H1 (cell line): ENCODE measurements around the gene SCN8A. TPM values are rescaled to one million over a fixed set of nuclear protein-coding genes. Genes with fewer than 3 reads are reported as not detected.

Experiments used
- CTCF ChIA-PET: fragments of 300-600 bp; sonication (Branson Sonifier 250); formaldehyde crosslinking; loops from one replicate; lab custom pipeline; 2021; ENCODE audit not compliant: partially characterized antibody; lab: Charles Lee
- POLR2A ChIA-PET: fragments of 300-600 bp; sonication (Branson Sonifier 250); formaldehyde crosslinking; loops from one replicate; lab custom pipeline; 2021; ENCODE audit warnings: inconsistent platforms; ENCODE audit not compliant: partially characterized antibody; lab: Charles Lee
- DNase-seq, 2 experiments: peaks; one replicate each; pipeline versions ENCODE4 v3.0.0 to v3.0.0-alpha.2; 2010 to 2022; ENCODE audit warnings: low spot score in 2 of 2, low read depth in 1 of 2, mixed read lengths in 1 of 2
- FAIRE-seq: peaks from 2 replicates; lab custom pipeline; 2011; peaks lifted over from hg19 to GRCh38; lab: Jason Lieb, UNC
- H2AFZ ChIP-seq: 2 replicates; pipeline ENCODE4 v1.8.1; 2012; ENCODE audit warnings: low read length, inconsistent platforms
- H2AK5ac ChIP-seq: 2 replicates; pipeline ENCODE4 v1.6.1; 2013; ENCODE audit warnings: low read depth, low read length
- H2BK120ac ChIP-seq: replicated peaks from 2 replicates; pipeline ENCODE3; 2013; ENCODE audit warnings: low read depth, low read length, inconsistent platforms
- H2BK12ac ChIP-seq: 2 replicates; pipeline ENCODE4 v1.6.1; 2013; ENCODE audit warnings: low read depth, low read length
- H2BK15ac ChIP-seq: 2 replicates; pipeline ENCODE4 v1.6.1; 2013; ENCODE audit warnings: low read length
- H2BK20ac ChIP-seq: 2 replicates; pipeline ENCODE4 v1.6.1; 2013; ENCODE audit warnings: low read length
- H2BK5ac ChIP-seq: 2 replicates; pipeline ENCODE4 v1.6.1; 2013; ENCODE audit warnings: low read depth, low read length
- H3K14ac ChIP-seq: 2 replicates; pipeline ENCODE4 v1.6.1; 2013; ENCODE audit warnings: inconsistent platforms; ENCODE audit not compliant: insufficient read length
- H3K18ac ChIP-seq: 2 replicates; pipeline ENCODE4 v1.6.1; 2013; ENCODE audit warnings: low read length; ENCODE audit errors: extremely low read depth
- H3K23ac ChIP-seq: 2 replicates; pipeline ENCODE4 v1.6.1; 2013; ENCODE audit warnings: inconsistent platforms; ENCODE audit not compliant: insufficient read length
- H3K23me2 ChIP-seq: 2 replicates; pipeline ENCODE4 v1.6.1; 2013; ENCODE audit warnings: low read depth, low read length
- H3K27ac ChIP-seq: 2 replicates; pipeline ENCODE4 v1.6.1; 2011; ENCODE audit warnings: low read depth, low read length, inconsistent platforms
- H3K27me3 ChIP-seq, 4 experiments: replicated peaks in 1 of 4; 1 replicate in 1 of 4; 2 replicates in 3 of 4; pipeline versions ENCODE4 v1.6.1 to v1.8.1; 2011 to 2013; ENCODE audit warnings: low read length in 3 of 4, mild to moderate bottlenecking in 3 of 4, inconsistent platforms in 2 of 4, mixed read lengths in 2 of 4, moderate library complexity in 1 of 4; ENCODE audit not compliant: control insufficient read depth in 3 of 4, insufficient read depth in 3 of 4; ENCODE audit errors: extremely low read depth in 1 of 4
- H3K36me3 ChIP-seq, 4 experiments: 2 replicates each; pipeline versions ENCODE4 v1.6.1 to v1.8.1; 2011 to 2013; ENCODE audit warnings: mild to moderate bottlenecking in 4 of 4, low read length in 3 of 4, moderate library complexity in 2 of 4, control low read depth in 1 of 4, inconsistent platforms in 1 of 4; ENCODE audit not compliant: insufficient read depth in 4 of 4, control insufficient read depth in 2 of 4
- H3K4ac ChIP-seq: replicated peaks from 2 replicates; pipeline ENCODE3; 2013; ENCODE audit warnings: low read length, low read depth, mixed read lengths, inconsistent platforms; ENCODE audit not compliant: insufficient read length
- H3K4me1 ChIP-seq, 4 experiments: replicated peaks in 1 of 4; 1 replicate in 1 of 4; 2 replicates in 3 of 4; pipeline versions ENCODE4 v1.6.1 to v1.8.1; 2011 to 2013; ENCODE audit warnings: low read length in 3 of 4, inconsistent platforms in 2 of 4, mixed read lengths in 1 of 4; ENCODE audit not compliant: insufficient read depth in 4 of 4, control insufficient read depth in 3 of 4
- H3K4me2 ChIP-seq, 2 experiments: 2 replicates each; pipeline versions ENCODE4 v1.6.1 to v1.8.1; 2011 to 2013; ENCODE audit warnings: low read depth in 2 of 2, low read length in 2 of 2, control low read depth in 1 of 2, inconsistent platforms in 1 of 2, mild to moderate bottlenecking in 1 of 2; ENCODE audit not compliant: insufficient read depth in 1 of 2
- H3K4me3 ChIP-seq, 4 experiments: fragments of 200-600, 300-600 bp in 1 of 4; sonication (generic), shearing (Covaris generic), sonication (Bioruptor Twin) in 1 of 4; 2 replicates each; pipeline versions ENCODE4 v1.5.1 to v1.8.1; 2011 to 2016; ENCODE audit warnings: low read length in 4 of 4, low read depth in 3 of 4, control low read depth in 2 of 4, inconsistent platforms in 2 of 4, mild to moderate bottlenecking in 2 of 4, mixed read lengths in 1 of 4, moderate library complexity in 1 of 4; ENCODE audit not compliant: insufficient read depth in 2 of 4; ENCODE audit errors: extremely low read depth in 1 of 4
- H3K56ac ChIP-seq: replicated peaks from 2 replicates; pipeline ENCODE3; 2013; ENCODE audit warnings: low read depth, mild to moderate bottlenecking, mixed read lengths, low read length, inconsistent platforms; ENCODE audit not compliant: insufficient read length
- H3K79me1 ChIP-seq: 2 replicates; pipeline ENCODE4 v1.6.1; 2013; ENCODE audit warnings: low read depth, low read length, control low read depth
- H3K79me2 ChIP-seq, 2 experiments: 2 replicates each; pipeline versions ENCODE4 v1.6.1 to v1.8.1; 2012 to 2013; ENCODE audit warnings: low read length in 2 of 2, mild to moderate bottlenecking in 2 of 2, inconsistent platforms in 1 of 2; ENCODE audit not compliant: insufficient read depth in 2 of 2, control insufficient read depth in 1 of 2
- H3K9ac ChIP-seq, 4 experiments: replicated peaks in 1 of 4; 1 replicate in 1 of 4; 2 replicates in 3 of 4; pipeline versions ENCODE4 v1.6.1 to v1.8.1; 2011 to 2013; ENCODE audit warnings: low read depth in 3 of 4, low read length in 3 of 4, control low read depth in 2 of 4, mild to moderate bottlenecking in 2 of 4, moderate library complexity in 2 of 4, inconsistent platforms in 1 of 4; ENCODE audit errors: extremely low read depth in 1 of 4
- H3K9me3 ChIP-seq, 2 experiments: 2 replicates each; pipeline versions ENCODE4 v1.6.1 to v1.8.1; 2012 to 2013; ENCODE audit warnings: mild to moderate bottlenecking in 2 of 2, moderate library complexity in 2 of 2, control low read depth in 1 of 2, inconsistent platforms in 1 of 2, low read depth in 1 of 2, low read length in 1 of 2, mixed read lengths in 1 of 2; ENCODE audit not compliant: insufficient read depth in 2 of 2
- H4K20me1 ChIP-seq, 2 experiments: replicated peaks in 1 of 2; 2 replicates each; pipeline versions ENCODE3 to v1.8.1; 2011 to 2013; ENCODE audit warnings: inconsistent platforms in 2 of 2, low read length in 2 of 2, mild to moderate bottlenecking in 1 of 2; ENCODE audit not compliant: insufficient read depth in 2 of 2, control insufficient read depth in 1 of 2
- H4K5ac ChIP-seq: 2 replicates; pipeline ENCODE4 v1.6.1; 2013; ENCODE audit warnings: low read length, low read depth, mixed read lengths, inconsistent platforms; ENCODE audit not compliant: insufficient read length
- H4K8ac ChIP-seq: 2 replicates; pipeline ENCODE4 v1.8.0; 2013; ENCODE audit warnings: mild to moderate bottlenecking, moderate library complexity, low read length, inconsistent platforms; ENCODE audit not compliant: insufficient read depth; ENCODE audit errors: extremely low read depth
- H4K91ac ChIP-seq: replicated peaks from 2 replicates; pipeline ENCODE3; 2013; ENCODE audit warnings: low read length, mixed read lengths, inconsistent platforms; ENCODE audit not compliant: insufficient read length
- ASH2L ChIP-seq: fragments of 200-600, 300-600 bp; sonication (generic); IDR thresholded peaks from one replicate; pipeline ENCODE4 v1.7.1; 2017; ENCODE audit warnings: low read length
- CBX5 ChIP-seq: fragments of 300-800, 300-1000 bp; sonication (generic); IDR thresholded peaks from 2 replicates; pipeline ENCODE4 v1.7.1; 2016; ENCODE audit warnings: antibody characterized with exemption, low read length, low read depth
- CREB1 ChIP-seq: IDR thresholded peaks from 2 replicates; pipeline ENCODE4 v1.6.1; 2012; ENCODE audit warnings: inconsistent platforms
- HDAC2 ChIP-seq, 2 experiments: fragments of 300-600 bp in 1 of 2; sonication (generic) in 1 of 2; IDR thresholded peaks; 2 replicates each; pipeline ENCODE4 v1.6.1; 2011 to 2012; ENCODE audit warnings: low read depth in 2 of 2, low read length in 2 of 2, mild to moderate bottlenecking in 2 of 2, moderate library complexity in 2 of 2, borderline replicate concordance in 1 of 2, inconsistent platforms in 1 of 2
- KDM1A ChIP-seq: fragments of 200-600, 300-600 bp; sonication (generic); IDR thresholded peaks from 2 replicates; pipeline ENCODE4 v1.7.1; 2016; ENCODE audit warnings: mild to moderate bottlenecking, low read length, borderline replicate concordance
- POLR2AphosphoS5 ChIP-seq: IDR thresholded peaks from 2 replicates; pipeline ENCODE4 v1.6.1; 2011; ENCODE audit warnings: low read depth, low read length
- SIX5 ChIP-seq: IDR thresholded peaks from 2 replicates; pipeline ENCODE4 v1.6.1; 2011; ENCODE audit warnings: mild to moderate bottlenecking, low read depth, low read length
- TBP ChIP-seq: IDR thresholded peaks from 2 replicates; pipeline ENCODE4 v1.6.1; 2011; ENCODE audit warnings: low read depth, low read length, improper control_type of control experiment
- WGBS, 2 experiments: shearing (Covaris generic) in 1 of 2; methylation state at CpG; one replicate each; pipeline versions ENCODE4 v1.1.6 to v1.1.7; 2013 to 2015; ENCODE audit warnings: low lambda C conversion rate in 2 of 2, mixed read lengths in 2 of 2, inconsistent platforms in 1 of 2, low coverage in 1 of 2, missing lambda C conversion rate in 1 of 2; ENCODE audit not compliant: insufficient replicate concordance in 2 of 2, insufficient coverage in 1 of 2, insufficient read length in 1 of 2; ENCODE audit errors: extremely low coverage in 1 of 2, missing lambda C conversion rate in 1 of 2; 5-methylcytosine and 5-hydroxymethylcytosine counted together
- polyA plus RNA-seq, 7 experiments: library from polyadenylated mRNA; depleted of rRNA in 3 of 7; stranded (reverse) in 5 of 7; unstranded in 2 of 7; fragments of >200 nt in 5 of 7; fragments of 200-250 nt in 2 of 7; gene quantifications; 1 replicate in 5 of 7; 2 replicates in 1 of 7; 4 replicates in 1 of 7; pipeline versions ENCODE4 v1.2.1 to v1.2.3, GENCODE V29; 2011 to 2013; ENCODE audit warnings: missing spikeins in 2 of 7, mixed read lengths in 2 of 7
- total RNA-seq: library from RNA; stranded (reverse); fragmentation: NEBNext Ultra II Directional; extraction: Animal tissue kit (Norgen Biotek cat#: 25700); gene quantifications from 2 replicates; pipeline ENCODE4 v1.2.1, GENCODE V29; 2021
- TF ChIP-seq, protein P1 (sequence below): IDR thresholded peaks from 2 replicates; pipeline ENCODE4 v1.6.1; 2012; ENCODE audit warnings: inconsistent platforms
- TF ChIP-seq, protein P2 (sequence below): IDR thresholded peaks from 2 replicates; pipeline ENCODE4 v1.6.1; 2011; ENCODE audit warnings: low read length, improper control_type of control experiment

The SCN8A gene
- total and polyA plus RNA-seq, 2 of the 8 experiments (the other 6 are each of a cell fraction or from before 2014, with no cell fraction given) = 6.3 to 10.7 TPM

DNA sequence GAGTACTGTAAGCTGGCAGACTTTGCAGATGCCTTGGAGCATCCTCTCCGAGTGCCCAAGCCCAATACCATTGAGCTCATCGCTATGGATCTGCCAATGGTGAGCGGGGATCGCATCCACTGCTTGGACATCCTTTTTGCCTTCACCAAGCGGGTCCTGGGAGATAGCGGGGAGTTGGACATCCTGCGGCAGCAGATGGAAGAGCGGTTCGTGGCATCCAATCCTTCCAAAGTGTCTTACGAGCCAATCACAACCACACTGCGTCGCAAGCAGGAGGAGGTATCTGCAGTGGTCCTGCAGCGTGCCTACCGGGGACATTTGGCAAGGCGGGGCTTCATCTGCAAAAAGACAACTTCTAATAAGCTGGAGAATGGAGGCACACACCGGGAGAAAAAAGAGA, 215.9 kb downstream of the SCN8A start:
- Histone ChIP-seq H3K36me3 (no peaks in the 10 kb centered on the region; a peak in 1 of 8 replicates), H3K4me2 (no peak overlapping the region), H2BK12ac (no peak overlapping the region), H2AFZ (no peak overlapping the region), H4K5ac (no peak overlapping the region), H2BK20ac (no peak overlapping the region), H3K56ac (no peak overlapping the region), H2BK5ac (no peak overlapping the region), H2AK5ac (no peak overlapping the region), H3K27me3 (no peaks in the 10 kb centered on the region; a peak in 1 of 7 replicates), H3K18ac (no peak overlapping the region), H3K14ac (no peak overlapping the region), H3K79me2 (no peaks in the 10 kb centered on the region), H3K9ac (no peak overlapping the region), H4K20me1 (no peaks in the 10 kb centered on the region), H3K9me3 (no peaks in the 10 kb centered on the region), H3K27ac (no peak overlapping the region), H4K91ac (no peak overlapping the region), H3K4ac (no peak overlapping the region), H2BK15ac (no peak overlapping the region), H2BK120ac (no peak overlapping the region), H3K23ac (no peak overlapping the region), H4K8ac (no peak overlapping the region), H3K4me3 (no peak overlapping the region), H3K4me1 (peaks cover 0 to 2% (median under 1%) of the 10 kb centered on the region in 4 experiments; a peak in 1 of 7 replicates), H3K23me2 (no peaks in the 10 kb centered on the region), H3K79me1 (no peaks in the 10 kb centered on the region)
- TF ChIP-seq HDAC2 (IDR thresholded peaks at IDR 0.05; ENCODE audit: borderline replicate concordance in 1 of 2, low read depth in 2 of 2, low read length in 2 of 2) (no peak), POLR2AphosphoS5 (no peak), CREB1 (no peak), SIX5 (no peak), TBP (no peak), ASH2L (no peak), CBX5 (no peak), KDM1A (no peak)
- TF ChIP-seq, protein P1, sequence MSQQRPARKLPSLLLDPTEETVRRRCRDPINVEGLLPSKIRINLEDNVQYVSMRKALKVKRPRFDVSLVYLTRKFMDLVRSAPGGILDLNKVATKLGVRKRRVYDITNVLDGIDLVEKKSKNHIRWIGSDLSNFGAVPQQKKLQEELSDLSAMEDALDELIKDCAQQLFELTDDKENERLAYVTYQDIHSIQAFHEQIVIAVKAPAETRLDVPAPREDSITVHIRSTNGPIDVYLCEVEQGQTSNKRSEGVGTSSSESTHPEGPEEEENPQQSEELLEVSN = no peak
- TF ChIP-seq, protein P2, sequence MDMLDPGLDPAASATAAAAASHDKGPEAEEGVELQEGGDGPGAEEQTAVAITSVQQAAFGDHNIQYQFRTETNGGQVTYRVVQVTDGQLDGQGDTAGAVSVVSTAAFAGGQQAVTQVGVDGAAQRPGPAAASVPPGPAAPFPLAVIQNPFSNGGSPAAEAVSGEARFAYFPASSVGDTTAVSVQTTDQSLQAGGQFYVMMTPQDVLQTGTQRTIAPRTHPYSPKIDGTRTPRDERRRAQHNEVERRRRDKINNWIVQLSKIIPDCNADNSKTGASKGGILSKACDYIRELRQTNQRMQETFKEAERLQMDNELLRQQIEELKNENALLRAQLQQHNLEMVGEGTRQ = no peak
- FAIRE-seq (no peak), DNase-seq (no peak)
- 93% methylated on average over 16 of the region's 16 CpGs; no CpG with 5 or more reads in 1 of the 2 experiments for WGBS, 2 experiments
- ChIA-PET POLR2A (interaction anchor here (0.9 kb wide), 1 partner anchor 14 kb away, joined by 4 read pairs; no protein-coding TSS in a partner anchor), CTCF (interaction anchor here (0.7 to 1.5 kb wide), 5 partner anchors 10 to 386 kb away, joined by 3 to 4 read pairs (median 3); no protein-coding TSS in a partner anchor)
